HEK293T (cell line): Measurements from ENCODE around the gene SMURF1.

ENCODE experiments used
- CTCF ChIA-PET: fragments of 350-600 bp; formaldehyde crosslinking; extraction: SDS; loops from one replicate; lab custom pipeline; 2021; ENCODE audit warnings: antibody characterized with exemption, inconsistent platforms; lab: Yijun Ruan, JAX
- POLR2A ChIA-PET: fragments of 350-600 bp; formaldehyde crosslinking; extraction: SDS; loops from one replicate; lab custom pipeline; 2020; ENCODE audit warnings: antibody characterized with exemption, inconsistent platforms; lab: Yijun Ruan, JAX
- DNase-seq: peaks from one replicate; pipeline ENCODE4 v3.0.0; 2012; ENCODE audit warnings: mixed read lengths; ENCODE audit errors: extremely low spot score
- ARNT ChIP-seq: fragments of 450-650 bp; IDR thresholded peaks from 2 replicates; pipeline ENCODE4 v1.6.1; 2017; ENCODE audit warnings: mild to moderate bottlenecking
- BHLHE40 ChIP-seq: fragments of 450-650 bp; IDR thresholded peaks from 2 replicates; pipeline ENCODE4 v1.6.1; 2016; ENCODE audit warnings: mild to moderate bottlenecking, moderate library complexity, borderline replicate concordance
- CTBP1 ChIP-seq: fragments of 450-650 bp; IDR thresholded peaks from 2 replicates; pipeline ENCODE4 v1.6.1; 2016; ENCODE audit warnings: borderline replicate concordance
- ELF4 ChIP-seq: fragments of 450-650 bp; IDR thresholded peaks from 2 replicates; pipeline ENCODE4 v1.6.1; 2017; ENCODE audit warnings: antibody characterized with exemption
- FOXA1 ChIP-seq: fragments of 450-650 bp; IDR thresholded peaks from 2 replicates; pipeline ENCODE4 v1.6.1; 2016; ENCODE audit warnings: mild to moderate bottlenecking
- FOXK2 ChIP-seq: fragments of 450-650 bp; IDR thresholded peaks from 2 replicates; pipeline ENCODE4 v1.6.1; 2016; ENCODE audit warnings: mild to moderate bottlenecking
- FOXM1 ChIP-seq: fragments of 450-650 bp; IDR thresholded peaks from 2 replicates; pipeline ENCODE4 v1.6.1; 2017; ENCODE audit warnings: mild to moderate bottlenecking, borderline replicate concordance
- HDGF ChIP-seq: fragments of 450-650 bp; IDR thresholded peaks from 2 replicates; pipeline ENCODE4 v1.6.1; 2017; ENCODE audit warnings: antibody characterized with exemption, borderline replicate concordance
- L3MBTL2 ChIP-seq: fragments of 450-650 bp; conservative IDR thresholded peaks from 2 replicates; pipeline ENCODE4 v1.6.1; 2016; ENCODE audit warnings: mild to moderate bottlenecking
- LEF1 ChIP-seq: fragments of 450-650 bp; IDR thresholded peaks from 2 replicates; pipeline ENCODE4 v1.6.1; 2017; ENCODE audit warnings: mild to moderate bottlenecking, borderline replicate concordance
- NFRKB ChIP-seq: fragments of 450-650 bp; IDR thresholded peaks from 2 replicates; pipeline ENCODE4 v1.6.1; 2016; ENCODE audit warnings: mild to moderate bottlenecking, moderate library complexity
- SP1 ChIP-seq: fragments of 450-650 bp; IDR thresholded peaks from 2 replicates; pipeline ENCODE4 v1.6.1; 2017
- SUZ12 ChIP-seq: fragments of 450-650 bp; IDR thresholded peaks from 2 replicates; pipeline ENCODE4 v1.6.1; 2016; ENCODE audit warnings: mild to moderate bottlenecking
- TARDBP ChIP-seq: fragments of 450-650 bp; IDR thresholded peaks from 2 replicates; pipeline ENCODE4 v1.6.1; 2016
- ZNF384 ChIP-seq: fragments of 450-650 bp; IDR thresholded peaks from 2 replicates; pipeline ENCODE4 v1.6.1; 2016
- TF ChIP-seq, protein P1 (sequence below): fragments of 450-650 bp; IDR thresholded peaks from 2 replicates; pipeline ENCODE4 v1.6.1; 2016

Gene SMURF1

DNA sequence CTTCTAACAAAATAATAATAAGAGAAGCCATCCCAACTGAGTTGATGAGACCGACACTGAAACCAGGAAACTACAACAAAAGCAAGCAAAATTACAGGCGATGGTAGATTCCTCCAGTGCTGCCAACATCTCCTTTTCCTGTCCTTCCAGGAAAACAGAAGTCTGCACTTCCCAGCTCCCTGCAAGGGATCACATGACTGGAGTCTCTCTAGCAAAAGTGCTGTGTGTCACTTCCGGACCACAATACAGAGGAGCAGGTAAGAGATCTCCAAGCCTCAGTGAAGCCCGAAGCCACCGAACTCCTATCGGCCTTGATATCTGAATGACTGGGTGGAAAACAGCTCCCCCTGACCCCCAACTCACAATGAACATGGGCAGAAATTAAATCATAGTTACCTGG is 63.2 kb downstream of the SMURF1 start:
- DNase-seq = no peak
- CTCF ChIA-PET = no interaction called here
- TF ChIP-seq BHLHE40 (no peak), FOXM1 (no peak), SUZ12 (no peak), ZNF384 (no peak), CTBP1 (no peak), FOXA1 (no peak), SP1 (no peak), L3MBTL2 (no peak), ELF4 (no peak), ARNT (no peak), LEF1 (no peak), NFRKB (no peak), FOXK2 (no peak), HDGF (no peak)
- TF ChIP-seq, protein P1, sequence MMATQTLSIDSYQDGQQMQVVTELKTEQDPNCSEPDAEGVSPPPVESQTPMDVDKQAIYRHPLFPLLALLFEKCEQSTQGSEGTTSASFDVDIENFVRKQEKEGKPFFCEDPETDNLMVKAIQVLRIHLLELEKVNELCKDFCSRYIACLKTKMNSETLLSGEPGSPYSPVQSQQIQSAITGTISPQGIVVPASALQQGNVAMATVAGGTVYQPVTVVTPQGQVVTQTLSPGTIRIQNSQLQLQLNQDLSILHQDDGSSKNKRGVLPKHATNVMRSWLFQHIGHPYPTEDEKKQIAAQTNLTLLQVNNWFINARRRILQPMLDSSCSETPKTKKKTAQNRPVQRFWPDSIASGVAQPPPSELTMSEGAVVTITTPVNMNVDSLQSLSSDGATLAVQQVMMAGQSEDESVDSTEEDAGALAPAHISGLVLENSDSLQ = no peak
- POLR2A ChIA-PET = no interaction called here

DNA sequence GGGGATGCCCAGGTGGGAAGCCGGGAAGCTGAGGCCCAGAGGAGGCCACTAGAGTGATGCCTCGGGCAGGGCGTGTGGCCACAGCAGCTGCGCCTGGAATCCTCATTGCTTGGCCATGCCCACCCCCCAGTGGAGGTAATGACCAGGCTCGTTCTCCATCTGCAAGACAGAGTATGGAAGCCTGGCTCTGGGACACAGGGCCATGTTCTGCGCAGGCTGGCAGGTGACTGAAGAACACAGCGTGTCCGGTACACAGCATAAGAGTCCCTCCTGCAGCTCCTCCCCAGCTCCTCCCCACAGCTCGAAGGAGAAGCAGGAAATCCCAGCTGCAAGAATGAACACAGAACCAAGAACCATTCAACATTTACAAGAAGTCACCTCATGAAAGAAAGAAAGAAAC is 64.8 kb downstream of the SMURF1 start:
- CTCF ChIA-PET = no interaction called here
- POLR2A ChIA-PET = interaction anchor here (1.1 kb wide), 1 partner anchor 106 kb away, joined by 3 read pairs; no protein-coding TSS in a partner anchor
- DNase-seq = no peak
- no peak for TF ChIP-seq L3MBTL2
- no peak for TF ChIP-seq TARDBP
- TF ChIP-seq, protein P1 = no peak

DNA sequence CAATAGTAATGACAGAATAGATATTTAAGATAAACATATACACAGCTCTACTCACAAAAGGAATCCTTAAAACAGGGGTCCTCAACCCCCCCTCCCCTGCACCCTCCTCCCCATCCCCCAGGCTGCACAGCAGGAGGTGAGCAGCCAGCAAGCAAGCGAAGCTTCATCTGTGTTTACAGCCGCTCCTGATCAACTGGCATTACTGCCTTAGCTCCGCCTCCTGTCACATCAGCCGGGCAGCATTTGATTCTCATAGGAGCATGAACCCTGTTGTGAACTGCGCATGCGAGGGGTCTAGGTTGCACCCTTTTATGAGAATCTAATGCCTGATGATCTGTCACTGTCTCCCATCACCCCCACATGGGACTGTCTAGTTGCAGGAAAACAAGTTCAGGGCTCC is 65.5 kb downstream of the SMURF1 start:
- no peak for DNase-seq
- ChIA-PET POLR2A (interaction anchor here (1.1 kb wide), 1 partner anchor 106 kb away, joined by 3 read pairs; no protein-coding TSS in a partner anchor), CTCF (no interaction called here)
- TF ChIP-seq TARDBP (no peak), BHLHE40 (no peak), LEF1 (no peak), FOXK2 (no peak), HDGF (no peak), ARNT (no peak), ZNF384 (no peak)

DNA sequence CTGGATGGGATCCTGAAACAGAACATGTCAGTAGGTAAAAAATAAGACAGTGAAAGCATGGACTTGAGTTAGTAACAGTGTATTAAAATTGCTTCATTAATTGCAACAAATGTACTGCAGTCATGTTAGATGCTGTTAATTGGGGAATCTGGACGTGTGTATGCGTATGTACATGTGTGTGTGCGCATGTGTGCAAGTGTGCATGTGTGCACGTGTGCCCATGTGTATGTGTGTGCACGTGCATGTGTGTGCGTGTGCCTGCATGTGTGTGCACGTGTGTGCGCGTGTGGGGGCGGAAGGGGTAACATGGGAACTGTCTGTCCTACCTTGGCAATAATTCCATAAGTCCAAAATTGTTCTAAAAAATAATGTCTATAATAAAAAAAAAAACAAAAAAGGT is 67.3 kb downstream of the SMURF1 start:
- TF ChIP-seq L3MBTL2 = no peak
- no peak for TF ChIP-seq FOXK2
- TF ChIP-seq, protein P1 = no peak
- TF ChIP-seq SUZ12 = no peak
- no peak for TF ChIP-seq HDGF
- TF ChIP-seq CTBP1 = no peak
- TF ChIP-seq TARDBP = no peak
- TF ChIP-seq FOXA1 = no peak
- no peak for TF ChIP-seq NFRKB
- TF ChIP-seq BHLHE40 = no peak
- TF ChIP-seq FOXM1 = no peak
- TF ChIP-seq ELF4 = no peak
- TF ChIP-seq ARNT = no peak
- no peak for TF ChIP-seq LEF1
- TF ChIP-seq ZNF384 = no peak
- ChIA-PET POLR2A (no interaction called here), CTCF (no interaction called here)
- DNase-seq = no peak

DNA sequence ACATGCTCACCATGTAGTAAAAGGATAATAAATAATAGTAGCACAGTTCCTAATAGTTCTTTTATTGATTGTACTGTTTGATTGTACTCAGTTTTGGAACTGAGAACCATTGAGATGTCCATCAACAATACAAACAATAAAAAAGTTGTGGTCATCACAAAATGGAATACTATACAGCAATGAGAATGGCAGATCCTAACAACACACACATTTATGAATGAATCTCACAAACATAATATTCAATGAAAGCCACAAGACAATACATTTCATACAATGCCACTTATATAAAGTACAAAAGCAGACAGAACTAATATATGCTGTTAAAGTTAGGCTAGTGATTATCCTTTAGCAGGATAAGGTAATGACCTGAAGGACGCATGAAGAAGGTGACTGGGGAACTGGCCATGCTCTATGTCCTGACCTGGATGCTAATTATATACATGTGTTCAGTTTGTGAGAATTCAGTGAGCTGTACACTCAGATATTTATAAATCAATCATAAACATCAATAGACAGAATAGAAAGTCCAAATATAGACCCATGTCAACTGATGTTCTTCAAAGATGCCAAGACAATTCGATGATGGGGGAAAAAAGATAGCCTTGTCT is 70.0 kb downstream of the SMURF1 start:
- no peak for DNase-seq
- POLR2A ChIA-PET = no interaction called here
- no peak for TF ChIP-seq ARNT
- TF ChIP-seq ZNF384 = no peak
- no peak for TF ChIP-seq LEF1
- TF ChIP-seq SUZ12 = no peak
- no peak for TF ChIP-seq FOXM1
- no peak for TF ChIP-seq HDGF
- TF ChIP-seq SP1 = no peak
- no peak for TF ChIP-seq CTBP1
- TF ChIP-seq FOXK2 = no peak
- no peak for TF ChIP-seq BHLHE40
- TF ChIP-seq FOXA1 = no peak
- TF ChIP-seq NFRKB = no peak
- no peak for TF ChIP-seq ELF4
- no peak for TF ChIP-seq L3MBTL2
- TF ChIP-seq, protein P1 = no peak
- no peak for TF ChIP-seq TARDBP
- CTCF ChIA-PET = interaction anchor here (0.6 kb wide), 2 partner anchors 36 to 58 kb away, joined by 3 to 5 read pairs; no protein-coding TSS in a partner anchor

DNA sequence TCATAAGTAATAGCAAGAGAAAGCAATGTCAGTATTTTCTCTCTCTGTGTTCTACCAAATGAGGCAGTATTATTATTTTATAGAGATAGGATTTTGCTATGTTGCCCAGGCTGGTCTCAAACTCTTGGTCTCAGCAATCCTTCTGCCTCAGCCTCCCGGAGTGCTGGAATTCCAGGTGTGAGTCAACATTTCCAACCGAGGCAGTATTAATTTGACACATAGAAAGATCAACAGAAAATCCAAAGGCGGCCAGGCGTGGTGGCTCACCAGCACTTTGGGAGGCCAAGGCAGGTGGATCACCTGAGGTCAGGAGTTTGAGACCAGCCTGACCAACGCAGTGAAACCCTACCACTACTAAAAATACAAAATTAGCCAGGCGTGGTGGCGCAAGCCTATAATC is 71.8 kb downstream of the SMURF1 start:
- ChIA-PET CTCF (no interaction called here), POLR2A (no interaction called here)
- no peak for DNase-seq
- TF ChIP-seq HDGF = no peak
- TF ChIP-seq SUZ12 = no peak
- TF ChIP-seq FOXA1 = no peak
- no peak for TF ChIP-seq CTBP1
- no peak for TF ChIP-seq ELF4
- TF ChIP-seq FOXM1 = no peak
- no peak for TF ChIP-seq TARDBP
- TF ChIP-seq ZNF384 = no peak
- no peak for TF ChIP-seq L3MBTL2
- no peak for TF ChIP-seq SP1
- TF ChIP-seq LEF1 = no peak
- TF ChIP-seq NFRKB = no peak
- no peak for TF ChIP-seq ARNT
- TF ChIP-seq, protein P1 = no peak
- no peak for TF ChIP-seq BHLHE40
- TF ChIP-seq FOXK2 = no peak
